SKM-1 (cell line): Measurements from ENCODE around the gene NUTF2.

Experiments used
- DNase-seq: peaks from one replicate; lab custom pipeline; 2025; ENCODE audit not compliant: unreplicated experiment; lab: John Stamatoyannopoulos, UW

NUTF2 gene

DNA sequence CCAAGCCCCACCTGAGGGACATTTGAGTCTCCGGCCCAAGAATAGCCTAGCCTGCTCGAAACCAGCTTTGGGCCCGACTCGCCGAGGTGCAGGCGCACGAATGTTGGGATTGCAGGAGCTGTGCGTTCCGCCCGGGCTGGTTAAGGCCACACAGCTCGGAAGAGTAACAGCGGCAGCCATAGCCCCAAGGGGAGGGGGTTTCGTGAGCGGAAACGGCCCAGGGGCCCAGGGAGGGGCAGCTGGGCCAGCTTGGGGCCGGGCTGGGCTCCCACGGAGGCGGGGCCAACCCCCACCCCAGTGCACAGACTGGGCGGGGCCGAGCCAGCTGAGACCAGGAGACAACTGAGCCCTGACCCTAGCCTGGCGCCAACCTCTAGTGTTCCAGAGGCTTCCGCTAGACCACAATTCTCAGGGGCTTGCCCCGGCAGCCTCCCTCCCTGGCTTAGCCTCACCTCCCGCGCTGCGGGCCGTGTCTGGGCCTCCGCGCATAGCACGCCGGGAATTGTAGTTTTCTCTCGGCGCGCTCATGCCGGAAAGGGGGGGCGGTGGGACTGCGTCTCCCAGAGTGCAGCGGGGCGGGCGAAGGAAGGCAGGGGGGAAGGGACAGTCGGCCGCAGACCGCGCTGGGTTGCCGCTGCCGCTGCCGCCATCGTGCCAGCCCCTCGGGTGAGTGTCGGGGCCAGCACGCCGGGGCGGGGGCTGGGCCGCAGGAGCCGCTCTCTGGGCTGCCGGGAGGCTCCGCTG is at the start of gene NUTF2:
NUTF2 (plus strand) TSS at position 614 of the 744 bp plus-strand sequence. CDS start 18,198 bp downstream, outside the sequence.
- peak; percentile 94 for DNase-seq

DNA sequence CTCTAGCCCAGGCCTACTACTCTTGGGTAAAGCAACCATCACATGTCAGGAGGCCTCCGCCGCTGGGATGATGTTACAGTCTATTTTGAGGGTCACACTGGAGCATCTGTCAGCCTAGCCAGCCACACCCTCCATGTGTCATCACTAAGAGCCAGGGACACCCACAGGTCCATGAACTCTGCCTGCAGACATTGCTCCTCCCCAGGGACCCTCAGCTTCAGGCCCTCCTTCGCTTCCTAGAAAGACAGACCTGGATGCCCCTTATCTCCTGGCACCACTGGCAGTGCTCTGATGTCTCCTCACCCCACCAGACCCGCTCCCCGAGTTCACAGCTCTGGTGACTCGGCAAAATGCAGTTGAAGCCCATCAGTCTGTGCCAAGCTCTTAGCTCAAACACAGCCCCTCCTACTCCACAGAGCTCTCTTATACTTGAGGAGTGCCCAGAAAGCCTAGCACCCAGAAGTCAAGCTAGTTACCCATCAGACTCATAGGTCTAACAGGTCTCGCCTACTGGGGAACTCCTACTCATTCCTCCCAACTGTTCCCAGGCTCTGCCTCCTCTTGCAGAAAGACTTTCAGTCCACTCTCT is 46.3 kb upstream of the NUTF2 start:
- no peak for DNase-seq

DNA sequence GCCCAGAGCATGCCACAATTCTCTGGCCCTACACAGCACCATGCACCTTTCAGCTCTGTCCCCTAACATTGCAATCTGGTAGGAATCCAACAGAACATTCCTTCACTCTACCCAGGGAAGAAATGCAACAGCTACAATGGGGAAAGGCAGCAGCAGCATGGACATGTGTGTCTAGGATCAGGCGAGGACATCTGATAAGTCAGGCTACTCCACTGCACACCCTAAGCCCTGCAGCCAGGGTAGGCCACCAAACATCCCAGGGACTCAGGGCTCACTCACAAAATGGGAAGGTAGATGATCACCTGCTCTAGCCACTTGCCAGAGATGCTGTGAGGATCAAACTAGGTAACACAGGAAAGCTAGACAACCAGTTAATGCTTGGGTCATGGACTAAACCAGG is 45.5 kb upstream of the NUTF2 start:
- DNase-seq = no peak

DNA sequence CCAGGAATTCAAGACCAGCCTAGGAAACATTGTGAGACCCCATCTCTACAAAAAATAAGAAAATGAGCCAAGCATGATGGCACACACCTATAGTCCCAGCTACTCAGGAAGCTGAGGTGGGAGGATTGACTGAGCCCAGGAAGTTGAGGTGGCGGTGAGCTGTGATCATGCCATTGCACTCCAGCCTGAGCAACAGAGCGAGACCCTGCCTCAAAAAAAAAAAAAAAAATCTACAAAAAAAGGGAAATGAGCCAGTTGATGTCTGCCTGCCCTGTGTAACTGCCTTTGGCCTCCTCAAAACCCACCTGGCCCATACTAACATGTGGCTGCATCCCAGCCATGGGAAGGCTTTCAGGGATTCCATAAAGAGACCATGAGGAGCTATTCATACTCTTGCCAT is 44.9 kb upstream of the NUTF2 start:
- no peak for DNase-seq

DNA sequence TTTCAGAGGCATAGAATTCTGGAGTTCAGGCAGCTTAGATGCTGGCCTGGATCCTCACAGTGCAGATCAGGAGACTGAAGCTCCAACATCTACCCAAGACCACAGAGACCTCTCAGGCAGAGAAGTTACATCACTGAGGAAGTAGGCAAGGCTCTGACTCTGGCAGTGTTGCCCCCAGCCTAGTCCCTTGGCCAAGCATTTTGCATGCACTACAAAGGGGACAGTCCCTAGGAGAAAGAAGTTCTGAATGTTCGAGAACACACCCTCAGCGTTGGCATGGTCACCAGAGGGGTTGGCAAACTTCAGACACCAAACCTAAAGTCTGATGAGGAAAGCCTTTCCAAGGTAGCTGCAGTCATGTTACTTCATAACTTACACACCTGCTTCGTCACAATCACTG is 42.8 kb upstream of the NUTF2 start:
- DNase-seq = no peak

DNA sequence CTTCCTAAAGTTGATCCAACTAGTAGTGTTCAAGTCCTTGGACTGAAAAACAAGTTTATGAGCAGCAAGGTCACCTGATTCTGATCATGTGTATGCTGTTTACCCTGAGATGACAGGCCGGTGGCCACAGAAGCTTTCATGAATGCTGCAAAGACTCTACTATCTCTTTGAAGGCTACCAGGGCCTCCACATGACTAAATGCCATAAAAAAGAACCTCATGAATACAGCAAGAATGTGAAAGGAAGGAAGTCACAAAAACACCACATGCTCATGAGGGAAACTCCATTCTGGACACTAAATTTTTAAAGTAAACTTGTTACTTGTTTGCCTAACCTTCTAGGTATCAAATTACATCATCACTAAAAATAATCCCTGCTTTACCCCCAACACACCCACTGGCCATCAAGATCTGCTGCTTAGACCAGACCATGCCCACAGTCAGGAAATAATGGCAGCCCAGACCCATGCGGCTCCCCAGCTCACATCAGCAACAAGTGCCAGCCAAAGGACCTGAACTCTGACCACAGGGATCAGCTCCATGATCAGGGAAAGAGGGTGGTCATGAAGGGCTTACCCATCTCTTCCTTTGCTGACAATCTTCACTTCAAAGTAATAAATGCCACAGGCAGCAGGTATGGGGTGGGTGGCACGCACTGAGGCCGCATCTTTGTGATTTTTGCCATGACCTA is 41.7 kb upstream of the NUTF2 start:
- no peak for DNase-seq

DNA sequence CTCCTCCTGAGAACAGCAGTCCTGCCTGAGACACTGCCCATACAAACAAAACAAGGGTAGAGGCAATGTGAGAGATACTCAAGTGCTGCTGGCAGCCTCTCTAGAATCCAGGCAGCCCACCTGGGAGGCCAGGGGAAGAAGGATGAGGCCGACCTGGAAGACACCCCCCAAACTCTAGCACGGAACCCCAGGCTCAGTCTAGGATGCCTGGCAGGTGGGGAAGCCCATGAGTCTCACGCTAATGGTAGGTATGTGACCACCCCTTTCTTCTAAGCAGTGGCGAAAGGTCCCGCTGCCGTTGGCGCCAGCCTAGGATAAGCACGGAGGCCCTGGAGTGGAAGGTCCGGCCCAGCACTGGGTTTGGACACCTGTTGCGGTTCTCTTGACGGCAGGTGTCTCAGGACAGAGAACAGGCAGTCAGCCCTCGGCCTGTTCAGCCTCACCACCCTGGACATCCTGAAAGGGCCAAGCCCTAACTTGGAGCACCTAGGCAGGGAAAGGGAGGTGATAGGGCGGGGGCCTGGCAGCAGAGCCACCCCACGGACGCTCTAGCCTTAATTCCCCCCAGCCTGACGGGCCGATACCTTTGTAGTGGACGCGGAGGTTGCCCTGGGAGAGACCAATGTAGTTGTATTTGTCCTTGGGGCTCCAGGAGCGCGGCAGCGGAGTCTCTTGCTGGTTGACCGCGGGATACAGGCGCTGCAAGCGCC is 40.9 kb upstream of the NUTF2 start:
- DNase-seq = no peak

DNA sequence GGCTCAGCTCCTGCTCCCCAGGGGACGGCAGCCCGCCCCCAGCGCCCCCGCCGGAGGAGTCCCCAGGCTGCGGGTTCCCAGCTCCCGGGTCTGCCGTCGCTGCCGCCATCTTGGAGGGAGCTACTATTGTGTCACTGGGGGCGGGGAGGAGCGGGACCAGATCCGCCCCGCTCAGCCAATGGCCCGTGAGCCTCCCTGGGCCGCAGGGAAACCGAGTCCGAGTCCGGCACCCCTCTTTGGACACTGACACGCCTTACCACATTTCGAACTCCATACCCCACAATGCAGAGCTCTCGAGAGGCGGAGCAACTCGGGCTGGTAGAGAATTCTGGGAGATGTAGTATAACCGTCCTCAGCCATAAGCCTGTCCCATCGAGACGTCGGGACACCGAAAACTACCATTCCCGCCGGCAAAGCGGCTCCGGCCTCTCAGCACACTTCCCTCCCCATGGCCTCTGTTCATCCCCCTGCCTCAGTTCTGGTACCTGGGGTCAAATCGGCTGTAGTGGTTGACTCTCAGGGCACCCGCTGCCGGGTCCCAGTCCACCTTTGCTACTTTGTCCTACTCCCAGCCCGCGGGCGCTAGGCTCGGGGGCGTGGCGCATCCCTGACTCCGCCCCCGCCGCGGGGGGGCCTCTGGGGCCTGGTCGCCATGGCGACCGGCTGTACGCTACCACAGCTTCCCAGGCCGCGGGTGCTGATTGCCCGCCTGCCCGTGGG is 40.1 kb upstream of the NUTF2 start, which contains the start of the genes RANBP10 and TSNAXIP1:
RANBP10 (minus strand) TSS at position 133 of the 720 bp plus-strand sequence; CDS start at position 109, 24 bp downstream.
TSNAXIP1 (plus strand) TSS at position 462 of the 720 bp plus-strand sequence. CDS start 261 bp downstream, outside the sequence.
- DNase-seq = peak; percentile 99

DNA sequence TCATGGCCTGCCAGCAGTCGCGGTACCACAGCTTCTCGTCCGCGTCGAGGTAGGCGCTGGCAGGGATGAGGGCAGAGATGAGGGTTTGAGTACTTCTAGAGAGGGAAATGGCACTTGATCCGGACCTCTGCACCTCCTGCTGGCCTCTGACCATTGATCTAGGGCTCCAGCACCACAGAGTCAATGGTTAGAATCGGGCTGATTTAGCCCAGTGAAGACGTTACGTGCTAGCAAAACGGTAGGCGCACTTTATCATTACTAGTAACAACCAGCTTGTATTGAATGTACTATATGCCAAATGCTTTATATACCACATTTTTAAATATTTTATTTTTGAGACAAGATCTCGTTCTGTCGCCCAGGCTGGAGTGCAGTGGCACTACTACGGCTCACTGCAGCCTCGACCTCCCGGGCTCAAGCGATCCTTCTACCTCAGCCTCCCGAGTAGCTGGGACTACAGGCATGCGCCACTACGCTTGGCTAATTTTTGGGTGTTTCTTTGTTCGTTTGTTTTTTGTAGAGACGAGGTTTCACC is 39.5 kb upstream of the NUTF2 start:
- DNase-seq = no peak

DNA sequence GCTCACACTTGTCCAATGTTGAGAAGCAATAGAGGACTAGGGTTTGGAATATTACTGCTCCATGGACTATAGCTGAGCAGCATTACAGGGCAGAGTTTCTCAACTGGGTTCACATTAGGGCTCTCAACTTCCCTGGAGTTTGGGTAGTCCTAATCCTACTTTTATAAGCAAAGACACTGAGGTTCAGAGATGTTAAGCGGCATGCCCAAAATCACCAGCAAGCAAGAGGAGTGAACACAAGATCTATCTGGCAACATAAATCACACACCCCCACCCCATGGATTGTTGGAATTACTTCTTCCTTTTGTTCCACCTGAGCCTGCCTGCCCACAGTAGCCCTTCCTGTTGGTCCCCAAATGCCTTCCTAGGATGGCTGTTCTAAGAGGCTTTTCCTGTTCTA is 34.8 kb upstream of the NUTF2 start:
- no peak for DNase-seq

DNA sequence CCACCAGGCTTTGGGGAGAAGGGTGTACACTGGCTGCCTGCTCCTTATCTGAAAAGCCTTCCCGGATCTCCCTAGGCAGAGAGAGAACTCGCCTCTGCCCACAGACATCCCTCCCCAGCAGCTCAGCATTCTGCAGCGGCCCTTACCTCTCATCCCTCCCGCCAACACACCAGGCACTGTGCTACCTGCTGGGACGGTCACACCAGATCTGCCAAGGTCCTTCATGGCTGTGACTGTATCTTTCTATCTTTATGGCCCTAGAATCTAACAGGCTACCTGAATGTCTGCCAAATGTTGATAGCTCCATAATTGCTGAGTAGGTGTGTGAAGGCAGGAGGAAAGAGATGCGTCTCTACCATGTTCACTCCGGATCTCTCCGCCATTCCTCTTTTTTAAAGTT is 32.2 kb upstream of the NUTF2 start:
- DNase-seq = no peak

DNA sequence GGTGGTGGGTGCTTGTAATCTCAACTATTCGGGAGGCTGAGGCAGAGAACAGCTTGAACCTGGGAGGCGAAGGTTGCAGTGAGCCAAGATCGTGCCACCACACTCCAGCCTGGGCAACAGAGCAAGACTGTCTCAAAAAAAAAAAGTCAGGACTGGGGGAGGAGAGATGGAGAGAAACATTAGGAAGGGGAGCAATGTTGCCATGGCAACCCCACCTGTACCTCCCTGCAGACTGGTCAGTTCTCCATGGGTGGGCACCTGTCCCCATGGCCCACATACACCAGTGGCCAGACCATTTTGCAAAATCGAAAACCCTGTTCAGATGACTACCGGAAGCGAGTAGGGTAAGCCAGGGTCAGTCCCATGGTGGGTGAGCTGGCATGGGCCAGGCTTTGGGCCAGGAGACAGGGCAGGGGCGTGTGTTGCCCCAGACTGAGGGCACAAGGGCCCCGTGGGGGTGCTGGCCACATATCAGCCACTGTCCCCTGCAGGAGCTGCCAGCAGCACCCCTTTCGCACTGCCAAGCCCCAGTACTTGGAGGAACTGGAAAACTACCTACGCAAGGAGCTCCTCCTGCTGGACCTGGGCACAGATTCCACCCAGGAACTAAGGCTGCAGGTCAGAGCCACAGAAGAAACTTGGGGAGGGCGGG is 26.0 kb upstream of the NUTF2 start:
- no peak for DNase-seq

DNA sequence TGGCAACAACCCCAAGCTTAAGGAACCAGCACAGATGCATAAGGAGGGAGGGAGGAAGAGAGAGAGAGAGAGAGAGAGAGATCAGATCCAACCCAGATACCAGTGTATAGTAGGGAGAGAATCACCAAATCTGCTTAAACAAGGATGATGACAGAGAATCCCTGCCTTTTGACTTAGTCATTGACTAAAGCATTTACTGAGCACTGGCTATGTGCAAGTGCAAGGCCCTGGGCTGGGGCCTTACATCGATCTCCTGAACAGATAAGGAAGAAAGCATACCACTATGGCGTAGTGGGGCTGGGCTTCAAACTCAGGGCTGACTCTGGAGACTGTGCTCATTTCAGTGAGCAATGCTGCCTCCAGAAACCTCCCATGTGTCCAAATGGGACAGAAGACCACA is 24.2 kb upstream of the NUTF2 start:
- no peak for DNase-seq

DNA sequence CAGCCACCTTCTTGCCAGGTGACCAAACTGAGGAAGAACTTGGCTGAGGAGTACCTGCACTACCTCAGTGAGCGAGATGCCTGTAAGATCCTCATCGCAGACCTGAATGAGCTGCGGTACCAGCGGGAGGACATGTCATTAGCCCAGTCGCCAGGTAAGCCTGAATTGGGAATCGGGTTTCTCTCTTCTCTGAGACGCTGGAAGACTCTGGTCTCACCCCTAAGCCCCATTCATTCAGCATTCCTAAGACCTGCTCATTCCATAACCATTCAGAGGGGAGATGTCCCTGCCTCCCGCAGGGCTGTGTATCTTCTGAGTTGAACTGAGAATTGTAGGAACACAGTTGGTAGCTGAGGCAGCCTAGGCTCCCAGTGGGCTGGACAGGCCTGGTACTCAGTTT is 21.6 kb upstream of the NUTF2 start:
- no peak for DNase-seq

DNA sequence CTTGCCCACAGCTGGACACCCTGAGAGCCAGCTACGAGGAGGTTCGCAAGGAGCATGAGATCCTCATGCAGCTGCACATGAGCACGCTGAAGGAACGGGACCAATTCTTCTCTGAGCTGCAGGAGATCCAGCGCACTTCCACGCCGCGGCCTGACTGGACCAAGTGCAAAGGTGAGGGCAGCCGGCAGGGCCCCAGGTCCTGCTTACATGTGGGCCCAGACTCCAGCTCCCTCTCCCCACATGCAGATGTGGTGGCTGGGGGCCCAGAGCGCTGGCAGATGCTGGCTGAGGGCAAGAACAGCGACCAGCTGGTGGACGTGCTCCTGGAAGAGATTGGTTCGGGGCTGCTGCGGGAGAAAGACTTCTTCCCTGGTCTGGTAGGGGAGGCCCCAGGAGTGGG is 20.8 kb upstream of the NUTF2 start:
- no peak for DNase-seq

DNA sequence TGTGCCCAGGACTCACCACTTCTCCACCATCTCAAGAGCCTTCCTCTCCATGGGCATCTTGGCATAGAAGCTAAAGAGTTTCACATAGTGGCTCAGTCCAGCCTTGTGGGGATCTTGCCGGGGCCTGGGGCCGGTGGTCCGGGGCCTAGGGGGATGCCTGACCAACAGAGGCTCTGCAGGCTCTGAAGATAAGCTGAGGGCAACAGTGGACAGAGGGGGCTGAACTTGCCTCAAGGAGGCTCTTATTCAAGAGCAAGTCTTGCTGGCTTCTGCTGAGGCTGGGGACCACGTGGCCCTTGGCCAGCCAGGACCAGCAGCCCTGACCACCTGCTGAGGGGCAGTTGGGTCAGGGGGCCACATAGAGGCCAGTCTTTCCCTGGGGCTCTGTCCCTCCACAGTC is 18.1 kb upstream of the NUTF2 start:
- no peak for DNase-seq

DNA sequence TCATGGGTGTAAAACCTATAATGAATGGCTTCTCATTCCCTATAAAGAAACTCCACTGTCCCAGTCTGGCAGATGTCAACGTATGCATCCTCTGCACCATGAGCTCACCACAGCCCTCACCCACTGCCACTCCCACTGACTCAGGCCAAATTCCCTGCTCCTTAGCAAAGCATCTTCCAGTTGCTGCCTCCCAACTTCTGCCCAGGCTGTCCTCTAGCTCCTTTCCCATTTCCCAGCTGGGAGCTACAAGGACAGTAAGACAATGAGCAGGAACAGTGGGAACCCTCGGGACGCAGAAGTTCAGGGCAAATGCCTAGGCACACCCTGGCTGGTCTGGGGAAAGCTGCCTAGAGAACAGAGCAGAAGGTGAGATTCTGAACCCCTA is 13.7 kb upstream of the NUTF2 start:
- no peak for DNase-seq

DNA sequence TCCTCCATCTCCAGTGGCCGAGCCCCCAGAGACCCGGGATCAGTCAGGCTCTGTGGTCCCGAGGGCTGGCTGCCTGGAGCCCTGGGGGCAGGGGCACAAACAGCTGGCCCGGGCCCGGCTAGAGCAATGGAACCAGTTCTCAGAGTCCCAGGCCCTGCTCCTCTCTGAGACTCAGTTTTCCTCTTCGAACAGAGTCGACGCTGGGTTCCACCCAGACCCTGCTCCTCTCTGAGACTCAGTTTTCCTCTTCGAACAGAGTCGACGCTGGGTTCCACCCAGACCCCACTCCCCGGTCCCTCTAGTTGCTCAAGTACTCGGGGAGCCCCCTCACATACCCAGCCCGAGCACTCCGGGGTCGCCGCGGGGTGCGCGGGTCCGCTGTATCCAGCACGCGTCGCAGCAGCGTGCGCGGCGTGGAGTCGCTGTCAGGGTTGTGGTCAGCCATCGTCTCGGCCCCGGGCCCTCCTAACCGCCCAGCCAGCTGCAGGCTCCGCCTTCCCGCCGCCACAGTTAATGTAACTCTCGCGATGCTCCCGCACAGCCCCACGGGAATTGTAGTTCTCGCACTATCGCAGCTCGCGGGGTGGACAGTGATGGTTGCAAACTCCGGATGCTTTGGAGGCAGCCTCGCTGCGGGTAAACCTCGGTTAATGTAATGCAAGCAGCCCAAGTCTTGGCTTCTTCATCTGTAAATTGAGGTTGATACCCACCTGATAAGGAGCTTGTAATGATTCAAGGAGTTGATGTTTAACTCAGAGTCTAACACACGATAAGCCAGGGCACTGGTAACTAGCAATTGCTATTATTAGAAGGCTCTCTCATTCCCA is 13.1 kb upstream of the NUTF2 start:
- DNase-seq = peak; percentile 82

DNA sequence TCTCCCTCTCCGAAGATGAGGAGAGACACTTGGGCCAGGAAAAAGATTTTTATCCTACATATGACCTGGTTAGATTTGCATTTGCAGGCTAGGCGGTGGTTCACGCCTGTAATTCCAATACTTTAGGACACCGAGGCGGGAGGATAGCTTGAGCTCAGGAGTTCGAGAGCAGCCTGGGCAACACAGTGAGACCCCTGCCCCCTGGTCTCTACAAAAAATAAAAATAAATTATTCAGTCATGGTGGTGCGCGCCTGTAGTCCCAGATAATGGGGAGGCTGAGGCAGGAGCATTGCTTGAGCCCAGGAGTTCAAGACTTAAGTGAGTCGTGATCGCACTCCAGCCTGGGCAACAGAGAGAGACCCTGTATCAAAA is 12.5 kb upstream of the NUTF2 start:
- DNase-seq = no peak
